Peyer's patch (tissue), 4 donors: ENCODE measurements around the gene PLB1. TPM values are rescaled to one million over a fixed set of nuclear protein-coding genes. Genes with fewer than 3 reads are reported as not detected.
"Not testable (repeated sequence)": the region's sequence is repeated elsewhere in the genome, so short reads cannot be mapped to it uniquely, and the experiment has no call there.

ENCODE experiments used
- DNase-seq, 3 donors: peaks; one replicate each; pipeline ENCODE4 v3.0.0-alpha.2; 2017 to 2019
- H3K27ac ChIP-seq, 4 donors: fragments of 200-600 bp; sonication (generic); one replicate each; pipeline ENCODE4 v1.5.1; 2016 to 2019
- H3K27me3 ChIP-seq, 2 donors: fragments of 200-600 bp; sonication (generic); one replicate each; pipeline ENCODE4 v1.5.1; 2019
- H3K36me3 ChIP-seq, 3 donors: fragments of 200-600 bp; sonication (generic); one replicate each; pipeline ENCODE4 v1.5.1; 2016 to 2019
- H3K4me1 ChIP-seq, 4 donors: fragments of 200-600 bp; sonication (generic); one replicate each; pipeline ENCODE4 v1.5.1; 2016 to 2019
- H3K4me3 ChIP-seq, 4 donors: fragments of 200-600 bp; sonication (generic); 1 replicate in 3 of 4; 2 replicates in 1 of 4; pipeline ENCODE4 v1.5.1; 2016 to 2019; ENCODE audit warnings: mild to moderate bottlenecking in 1 of 4
- H3K9me3 ChIP-seq, 4 donors: fragments of 200-600 bp; sonication (generic); one replicate each; pipeline ENCODE4 v1.5.1; 2016 to 2019; ENCODE audit warnings: mild to moderate bottlenecking in 1 of 4
- CTCF ChIP-seq, 6 experiments: fragments of 450-650 bp in 4 of 6; fragments of 200-600 bp in 2 of 6; sonication (generic) in 1 of 6; IDR thresholded peaks; one replicate each; pipeline ENCODE4 v1.5.1; 2017 to 2019; ENCODE audit warnings: antibody characterized with exemption in 6 of 6, mild to moderate bottlenecking in 3 of 6, moderate library complexity in 1 of 6
- POLR2A ChIP-seq, 2 donors: fragments of 450-650 bp; IDR thresholded peaks; one replicate each; pipeline ENCODE4 v1.5.1; 2017; ENCODE audit warnings: antibody characterized with exemption in 2 of 2, mild to moderate bottlenecking in 2 of 2, moderate library complexity in 2 of 2
- total RNA-seq, 4 donors: library from RNA; depleted of rRNA; stranded (reverse); fragments of >200 nt; gene quantifications; one replicate each; pipeline ENCODE4 v1.1.0, GENCODE V29; 2016

PLB1 gene
- total RNA-seq, 4 donors from 2014 or later: 9.1 to 345 (median 146) TPM

GRCh38 chr2:28470759-28471158 lies 25.1 kb upstream of the PLB1 start:
- Histone ChIP-seq H3K9me3 (no peaks in the 10 kb centered on the region), H3K27ac (peak overlapping the region in 3 of 4 donors; percentile 64 to 91 (median 78)), H3K4me1 (peaks cover 0 to 20% (median 0%) of the 10 kb centered on the region in 4 donors), H3K36me3 (no peaks in the 10 kb centered on the region), H3K27me3 (no peaks in the 10 kb centered on the region), H3K4me3 (no peak overlapping the region)
- TF ChIP-seq POLR2A (IDR thresholded peaks at IDR 0.05): peak in 1 of 2 donors; percentile 41
- no peak for TF ChIP-seq CTCF (IDR thresholded peaks at IDR 0.05)
- peak in 2 of 3 donors; percentile 77 to 87 for DNase-seq

- no peak overlapping the region for H3K4me3 ChIP-seq
- H3K9me3 ChIP-seq: no peaks in the 10 kb centered on the region
- H3K27ac ChIP-seq: peak overlapping the region in 3 of 4 donors; percentile 64 to 91 (median 78)
- no peaks in the 10 kb centered on the region for H3K27me3 ChIP-seq
- H3K36me3 ChIP-seq: no peaks in the 10 kb centered on the region
- no peak for TF ChIP-seq POLR2A (IDR thresholded peaks at IDR 0.05)
- peak in 2 of 6 experiments; percentile 30 to 31 for TF ChIP-seq CTCF (IDR thresholded peaks at IDR 0.05)
- DNase-seq: peak in 2 of 3 donors; percentile 62 to 73
- H3K4me1 ChIP-seq: peaks cover 0 to 20% (median 0%) of the 10 kb centered on the region in 4 donors
Observed at GRCh38 chr2:28471214-28471613, 24.6 kb upstream of the PLB1 start.

- H3K27ac ChIP-seq: peak overlapping the region in 3 of 4 donors; percentile 64 to 91 (median 78)
- H3K36me3 ChIP-seq: no peaks in the 10 kb centered on the region
- no peak overlapping the region for H3K4me3 ChIP-seq
- no peak for DNase-seq
- no peaks in the 10 kb centered on the region for H3K27me3 ChIP-seq
- TF ChIP-seq POLR2A (IDR thresholded peaks at IDR 0.05) (no peak), CTCF (IDR thresholded peaks at IDR 0.05) (no peak)
- no peaks in the 10 kb centered on the region for H3K9me3 ChIP-seq
- H3K4me1 ChIP-seq: peaks cover 0 to 20% (median 0%) of the 10 kb centered on the region in 4 donors
Observed at GRCh38 chr2:28471701-28472236, 24.1 kb upstream of the PLB1 start.

GRCh38 chr2:28472641-28473040 lies 23.2 kb upstream of the PLB1 start:
- H3K4me3 ChIP-seq, H3K36me3 ChIP-seq, DNase-seq, H3K27me3 ChIP-seq, H3K27ac ChIP-seq, H3K9me3 ChIP-seq: not testable (repeated sequence)
- H3K4me1 ChIP-seq: peaks cover 0 to 20% (median 0%) of the 10 kb centered on the region in 4 donors

- Histone ChIP-seq H3K27me3 (no peaks in the 10 kb centered on the region), H3K27ac (no peak overlapping the region), H3K4me1 (peaks cover 0 to 10% (median 0%) of the 10 kb centered on the region in 4 donors), H3K4me3 (no peak overlapping the region), H3K36me3 (no peaks in the 10 kb centered on the region), H3K9me3 (no peaks in the 10 kb centered on the region)
- peak in 1 of 3 donors; percentile 15 for DNase-seq
- TF ChIP-seq POLR2A (IDR thresholded peaks at IDR 0.05): no peak
- TF ChIP-seq CTCF (IDR thresholded peaks at IDR 0.05): no peak
Observed at GRCh38 chr2:28475088-28475595, 20.7 kb upstream of the PLB1 start.

- H3K9me3 ChIP-seq: no peaks in the 10 kb centered on the region
- H3K4me3 ChIP-seq: no peak overlapping the region
- H3K27ac ChIP-seq: no peak overlapping the region
- TF ChIP-seq POLR2A (IDR thresholded peaks at IDR 0.05) (no peak), CTCF (IDR thresholded peaks at IDR 0.05) (no peak)
- no peaks in the 10 kb centered on the region for H3K27me3 ChIP-seq
- H3K4me1 ChIP-seq: no peaks in the 10 kb centered on the region
- no peaks in the 10 kb centered on the region for H3K36me3 ChIP-seq
- DNase-seq: peak in 1 of 3 donors; percentile 18
Observed at GRCh38 chr2:28477087-28477486, 18.8 kb upstream of the PLB1 start.
